Epidermal melanocyte (primary cell): ENCODE measurements around the gene GABRR3.
A peak's percentile ranks its signal among the peaks of the same experiment; 100 is the strongest.

Experiments used
- DNase-seq: peaks from one replicate; pipeline ENCODE4 v3.0.0; 2011; ENCODE audit warnings: low spot score; ENCODE audit not compliant: insufficient read length

GABRR3 gene

GRCh38 chr3:98035208-98035607, at the start of gene GABRR3:
GABRR3 (minus strand) TSS chr3:98035315; CDS start chr3:98034987, 328 bp downstream.
- DNase-seq = no peak

GRCh38 chr3:98073486-98073885, 38.4 kb upstream of the GABRR3 start:
- DNase-seq = no peak

GRCh38 chr3:98070840-98071239, 35.7 kb upstream of the GABRR3 start:
- DNase-seq = no peak

DNA sequence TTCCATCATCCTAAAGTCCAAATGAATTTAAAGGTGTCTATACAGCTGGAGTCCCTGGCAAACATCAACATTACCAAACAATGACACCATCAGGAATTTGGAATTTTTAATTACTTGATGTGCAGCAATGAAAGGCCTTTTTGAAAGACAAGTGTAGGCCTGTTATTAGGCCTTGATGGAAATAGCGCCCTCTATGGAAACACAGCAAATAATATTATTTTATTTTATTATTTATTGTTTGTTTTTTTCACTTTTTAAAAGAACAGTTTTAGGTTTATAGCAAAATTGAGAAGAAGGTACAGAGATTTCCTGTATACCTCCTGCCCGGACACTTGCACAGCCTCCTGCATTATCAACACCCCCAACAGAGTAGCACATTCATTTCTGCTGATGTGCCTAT, 33.7 kb upstream of the GABRR3 start:
- no peak for DNase-seq

GRCh38 chr3:98058244-98058960, 23.3 kb upstream of the GABRR3 start:
- DNase-seq = no peak

GRCh38 chr3:98057631-98058030, 22.5 kb upstream of the GABRR3 start:
- DNase-seq = no peak

DNA sequence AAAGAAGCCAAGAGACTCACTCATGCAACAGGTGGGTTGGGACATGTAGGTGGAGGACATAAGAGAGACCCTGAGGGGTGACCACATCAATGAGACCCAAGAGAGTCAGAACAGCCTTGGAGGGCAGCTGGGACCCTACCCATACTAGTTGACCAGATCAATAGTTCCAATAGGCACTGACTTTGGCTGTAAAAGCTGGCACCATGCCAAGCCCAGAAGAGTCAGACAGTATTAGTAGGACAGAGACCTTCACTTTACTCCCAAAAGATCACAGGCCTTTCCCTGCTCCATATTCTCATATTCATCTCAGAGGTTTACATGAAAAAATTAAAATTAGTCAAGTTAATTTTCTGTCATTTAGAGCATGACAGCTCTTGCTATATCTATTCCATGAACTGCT, 20.9 kb upstream of the GABRR3 start:
- DNase-seq = no peak

DNA sequence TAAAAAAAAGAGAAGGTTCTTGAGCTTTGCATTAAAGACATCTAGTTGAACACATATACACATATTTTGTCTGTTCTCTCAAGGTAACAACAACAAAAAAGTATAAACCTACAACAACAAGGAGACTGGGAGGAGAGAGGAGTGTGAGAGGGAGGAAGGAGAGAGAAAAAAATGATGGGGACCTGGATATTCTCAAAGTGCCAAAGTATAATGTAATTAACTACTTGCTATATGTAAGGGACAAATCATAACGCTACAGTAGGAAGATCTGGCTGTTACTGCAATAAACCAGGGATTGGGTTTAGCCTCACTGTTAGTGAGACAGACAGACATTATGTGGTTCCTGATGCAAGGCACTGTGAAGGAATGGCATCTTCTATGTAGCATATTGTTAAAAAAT, 14.2 kb upstream of the GABRR3 start:
- DNase-seq = no peak

DNA sequence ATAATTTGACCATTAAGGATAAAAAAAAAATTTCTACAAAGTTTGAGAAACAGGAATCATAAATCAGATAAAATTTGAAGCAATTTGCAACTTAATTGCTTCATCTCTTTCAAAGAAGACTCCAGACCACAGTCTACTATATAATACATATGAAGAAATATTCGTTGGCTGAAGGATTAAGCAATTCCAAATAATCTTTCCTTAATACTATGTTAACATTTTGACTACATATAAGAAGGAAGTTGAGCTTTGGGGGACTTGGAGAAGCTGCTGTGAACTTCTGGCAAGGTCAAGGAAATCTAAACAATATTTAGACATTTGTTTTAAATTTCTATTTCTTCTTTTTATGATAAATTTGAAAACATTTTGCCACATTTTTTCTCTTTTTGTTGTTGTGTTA, 13.5 kb upstream of the GABRR3 start:
- no peak for DNase-seq

- DNase-seq = no peak
These were observed 6.2 kb upstream of the GABRR3 start for GRCh38 chr3:98041350-98041749.

DNA sequence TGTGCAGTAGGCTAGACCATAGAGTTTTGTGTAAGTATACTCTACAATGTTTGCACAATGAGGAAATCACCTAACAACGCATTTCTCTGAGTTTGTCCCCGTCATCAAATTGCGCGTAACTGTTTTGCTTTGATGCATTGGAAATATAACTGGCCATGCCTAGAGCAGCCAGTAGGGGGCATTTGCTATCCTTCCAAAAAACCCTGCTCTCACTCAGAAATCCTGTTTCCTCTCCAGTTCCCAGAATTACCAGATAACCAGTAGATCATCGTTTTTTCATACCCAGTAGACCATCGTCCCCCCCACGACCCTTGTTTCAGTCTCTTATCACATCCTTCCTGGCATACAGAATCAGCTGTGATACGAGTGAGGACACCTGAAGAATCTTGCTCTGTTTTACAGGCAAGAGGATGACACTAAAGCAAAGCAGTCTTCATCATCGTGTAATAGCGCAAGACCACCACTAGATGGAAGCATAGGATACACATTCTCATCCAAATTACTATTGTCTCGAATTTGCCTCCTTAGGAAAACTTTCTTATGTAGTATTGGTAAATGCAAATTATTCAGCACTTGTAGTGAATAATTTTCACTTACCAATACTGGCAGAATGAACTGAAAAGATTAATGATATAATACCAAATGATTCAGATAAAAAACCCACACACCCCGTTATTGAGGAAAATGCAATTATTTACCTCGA, 4.4 kb upstream of the GABRR3 start:
- peak; percentile 18 for DNase-seq

DNA sequence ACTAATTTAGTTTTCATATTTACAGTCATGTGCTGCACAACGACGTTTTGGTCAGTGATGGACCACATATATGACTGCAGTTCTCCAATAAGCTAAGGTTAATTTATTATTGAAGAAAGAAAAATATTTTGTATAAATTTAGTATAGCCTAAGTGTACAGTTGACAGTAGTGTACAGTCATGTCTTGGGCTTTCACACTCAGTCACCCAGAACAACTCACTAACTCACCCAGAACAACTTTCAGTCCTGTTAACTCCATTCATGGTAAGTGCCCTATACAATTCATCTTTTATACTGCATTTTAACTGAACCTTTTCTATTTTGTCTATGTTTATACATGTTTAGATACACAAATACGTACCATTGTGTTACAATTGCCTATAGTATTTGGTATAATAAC, 3.8 kb upstream of the GABRR3 start:
- no peak for DNase-seq

DNA sequence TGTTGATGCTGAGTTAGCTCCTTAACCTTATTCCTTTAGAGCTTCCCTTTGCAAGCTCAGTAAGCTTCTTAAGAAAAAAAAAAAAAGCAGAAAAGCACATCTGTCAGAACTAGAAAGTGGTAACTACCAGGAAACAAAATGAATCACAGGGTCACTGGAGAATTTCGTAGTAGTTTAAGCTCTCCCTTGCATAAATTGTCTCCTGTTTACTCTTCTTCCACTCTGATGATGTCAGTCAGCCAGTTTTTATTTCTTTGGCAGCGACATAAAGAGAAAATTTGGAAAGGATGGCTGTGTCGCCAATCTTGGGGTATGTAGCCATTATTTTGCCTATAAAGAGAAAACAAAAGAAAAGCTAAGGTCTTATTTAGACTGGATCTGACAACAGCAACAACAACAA, 3.2 kb upstream of the GABRR3 start:
- DNase-seq = no peak

- DNase-seq = no peak
These were observed 629 bp downstream of the GABRR3 start for GRCh38 chr3:98034486-98034885.

DNA sequence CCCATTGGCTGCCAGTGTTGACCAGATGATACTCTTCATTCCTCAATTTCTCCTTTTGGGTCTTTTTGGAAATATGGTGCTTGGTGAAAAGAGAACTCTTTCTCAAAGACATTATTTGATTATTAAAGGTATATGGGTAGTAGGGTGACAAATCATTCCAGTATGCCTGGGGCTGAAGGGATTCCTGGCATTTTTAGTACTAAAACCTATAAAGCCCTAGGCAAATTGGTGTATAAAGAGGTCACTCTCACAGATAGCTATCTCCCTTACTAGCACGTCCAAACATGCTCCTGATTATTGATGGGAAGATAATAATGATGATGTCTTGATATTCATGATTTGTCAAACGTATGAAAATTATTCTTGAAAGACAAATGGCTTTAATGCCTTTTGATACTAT, 1.1 kb downstream of the GABRR3 start:
- no peak for DNase-seq

DNA sequence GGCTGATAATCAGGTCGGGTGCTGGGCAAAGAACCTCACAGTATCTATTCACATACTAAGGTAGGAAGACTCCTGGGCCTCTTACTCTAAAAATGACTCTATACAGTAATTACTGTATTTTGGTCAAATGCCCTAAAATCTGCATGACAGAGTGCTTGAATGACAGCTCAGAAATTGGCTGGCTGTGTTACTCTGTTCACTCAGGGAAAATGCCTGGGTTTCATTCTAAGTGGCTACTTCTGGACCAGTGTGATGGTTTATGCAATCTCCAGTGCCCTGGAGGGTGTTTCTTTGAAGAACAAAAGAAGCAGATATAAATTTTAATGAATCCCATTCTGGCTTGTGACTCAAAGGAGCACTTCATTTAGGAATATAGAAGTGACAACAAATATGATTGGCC, 2.2 kb downstream of the GABRR3 start:
- DNase-seq = no peak

DNA sequence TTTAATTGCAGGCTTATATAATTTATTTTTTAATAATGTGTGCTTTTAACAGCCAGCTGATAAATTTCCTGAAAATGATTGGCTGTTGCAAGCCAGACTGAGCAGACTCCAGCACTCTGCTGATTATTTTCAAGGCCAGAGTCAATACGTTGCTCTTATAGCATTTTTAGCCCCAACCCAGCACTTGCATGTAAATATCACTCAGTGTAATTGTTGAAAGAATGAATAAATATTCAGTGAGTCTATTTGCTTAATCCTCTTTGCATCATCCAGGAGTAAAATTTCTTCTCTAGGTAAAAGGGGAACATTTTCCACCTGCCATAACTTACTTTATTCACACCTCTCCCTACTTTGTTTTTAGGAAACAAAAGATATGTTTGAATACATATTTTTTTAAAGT, 2.9 kb downstream of the GABRR3 start:
- DNase-seq = no peak

GRCh38 chr3:98029083-98029482, 6.0 kb downstream of the GABRR3 start:
- no peak for DNase-seq

DNA sequence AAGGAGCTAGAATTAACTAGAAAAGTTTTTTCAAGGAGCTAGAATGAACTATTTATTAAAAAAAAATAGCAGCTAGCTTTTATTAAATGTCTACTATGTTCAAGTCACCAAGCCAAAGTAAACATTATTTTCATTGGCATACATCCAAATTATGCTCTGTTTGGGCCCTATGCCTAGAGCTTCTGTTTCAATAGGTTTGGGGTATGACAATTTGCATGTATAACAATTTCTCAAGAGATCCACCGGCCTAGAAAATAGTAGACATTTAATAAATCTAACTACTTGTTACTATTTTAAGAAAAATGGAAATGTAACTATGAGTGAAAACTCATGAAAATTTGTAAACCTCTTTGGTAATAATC, 8.0 kb downstream of the GABRR3 start:
- no peak for DNase-seq

DNA sequence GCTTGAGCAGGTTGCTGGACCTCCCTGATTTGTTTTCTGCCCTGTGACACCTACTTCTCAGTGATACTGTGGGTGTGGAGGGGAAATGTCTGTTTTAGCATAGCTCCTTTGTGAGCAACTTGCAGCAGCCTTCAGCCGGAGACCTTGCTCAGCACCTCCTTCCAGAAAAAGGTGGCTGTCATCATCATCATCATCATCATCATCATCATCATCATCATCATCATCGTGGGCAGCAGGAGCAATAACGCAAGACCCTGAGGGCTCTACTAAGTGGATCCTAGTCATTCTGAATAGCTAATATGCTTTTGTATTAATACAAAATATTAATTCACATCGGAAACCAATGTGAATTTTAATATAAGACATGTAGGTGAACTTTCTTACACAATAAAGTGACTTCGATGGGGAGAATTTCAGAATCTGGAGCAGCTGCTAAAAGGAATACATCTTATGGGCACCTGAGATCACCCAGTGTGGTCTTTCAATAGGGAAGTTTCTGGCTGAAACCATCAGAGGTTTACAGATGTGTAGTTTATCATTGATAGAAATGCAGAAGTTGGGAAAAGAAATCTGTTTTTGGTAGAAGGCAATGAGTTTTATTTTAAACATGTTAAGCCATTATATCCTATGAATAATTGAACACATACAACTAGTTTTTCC, 8.6 kb downstream of the GABRR3 start:
- no peak for DNase-seq

DNA sequence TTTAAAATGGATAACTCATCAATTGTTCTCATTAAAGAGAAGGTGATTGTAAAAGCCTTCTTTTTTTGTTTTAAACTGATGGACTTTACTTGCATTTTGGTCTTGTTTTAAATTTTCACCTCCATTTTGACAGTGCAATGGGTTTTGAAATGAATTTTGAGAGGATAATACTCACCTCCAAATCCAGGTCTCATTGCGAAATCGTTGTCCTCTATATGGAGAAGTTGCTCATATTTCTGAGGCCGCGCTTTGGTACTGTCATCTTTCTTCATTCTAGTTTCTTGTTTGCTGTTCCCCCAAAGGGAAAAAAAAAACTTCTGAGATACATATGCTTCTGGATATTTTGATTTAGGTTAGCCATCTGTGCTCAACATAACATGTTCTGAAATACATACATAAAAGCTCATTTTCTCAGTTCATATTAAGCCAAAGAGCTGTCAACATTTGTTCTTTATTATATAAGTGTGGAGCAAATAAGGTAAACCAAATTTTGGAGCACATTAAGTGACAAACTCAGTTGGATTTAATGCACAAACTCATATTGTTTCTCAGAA, 9.6 kb downstream of the GABRR3 start:
- DNase-seq = no peak
